Caki2 (cell line): ENCODE data around the gene MSH5. TPM values are rescaled to one million over a fixed set of nuclear protein-coding genes. Genes with fewer than 3 reads are reported as not detected.

ENCODE experiments used
- DNase-seq: peaks from one replicate; pipeline ENCODE4 v3.0.0-alpha.2; 2015; ENCODE audit warnings: low read depth
- in situ Hi-C: cut with HindIII; loops from 2 replicates; pipeline ENCODE4 v1.10.0; 2016; ENCODE audit warnings: low sequenced_read_pairs, low pct_unique_long_range_greater_than_20kb, mixed read lengths
- total RNA-seq: library from RNA; depleted of rRNA; stranded (reverse); fragments of >200 nt; shearing (Covaris generic); gene quantifications from 2 replicates; pipeline ENCODE4 v1.2.3, GENCODE V29; 2014; ENCODE audit warnings: low replicate concordance

Gene MSH5
- total RNA-seq, 1 experiment from 2014 or later: 54.7 TPM

GRCh38 chr6:31768363-31769257, 28.8 kb downstream of the MSH5 start:
- DNase-seq: no peak
- in situ Hi-C loops: no loop called here

- peak; percentile 34 for DNase-seq
- in situ Hi-C loops: no loop called here
These were observed 30.0 kb downstream of the MSH5 start for GRCh38 chr6:31769684-31770371.

GRCh38 chr6:31770860-31771259, 31.1 kb downstream of the MSH5 start:
- no peak for DNase-seq
- in situ Hi-C loops: no loop called here

GRCh38 chr6:31771992-31772358, 32.2 kb downstream of the MSH5 start:
- DNase-seq: no peak
- in situ Hi-C loops: no loop called here

GRCh38 chr6:31775184-31775583, 35.4 kb downstream of the MSH5 start:
- in situ Hi-C loops: no loop called here
- no peak for DNase-seq

GRCh38 chr6:31775633-31776484, 36.1 kb downstream of the MSH5 start:
- no peak for DNase-seq
- in situ Hi-C loops: no loop called here

GRCh38 chr6:31776485-31776988, 36.7 kb downstream of the MSH5 start:
- no peak for DNase-seq
- in situ Hi-C loops: no loop called here

- in situ Hi-C loops: no loop called here
These were observed 37.3 kb downstream of the MSH5 start, which contains the start of gene VWA7 for GRCh38 chr6:31776989-31777666. TSS of gene VWA7 (minus strand) at chr6:31777328. CDS start at chr6:31776779, 549 bp downstream.

GRCh38 chr6:31777667-31778050, 37.9 kb downstream of the MSH5 start:
- in situ Hi-C loops: no loop called here
- DNase-seq: no peak

More at GRCh38 chr6:31776989-31777666, 37.3 kb downstream of the MSH5 start, which contains the start of gene VWA7:
- DNase-seq: peak; percentile 97

GRCh38 chr6:31778193-31778592, 38.4 kb downstream of the MSH5 start:
- DNase-seq: no peak
- in situ Hi-C loops: no loop called here

GRCh38 chr6:31778999-31779885, 39.4 kb downstream of the MSH5 start:
- in situ Hi-C loops: no loop called here
- no peak for DNase-seq

GRCh38 chr6:31779908-31780307, 40.1 kb downstream of the MSH5 start:
- in situ Hi-C loops: no loop called here

GRCh38 chr6:31780507-31781243, 40.9 kb downstream of the MSH5 start:
- DNase-seq: no peak
- in situ Hi-C loops: no loop called here

More at GRCh38 chr6:31779908-31780307, 40.1 kb downstream of the MSH5 start:
- no peak for DNase-seq

- no peak for DNase-seq
- in situ Hi-C loops: no loop called here
These were observed 41.7 kb downstream of the MSH5 start for GRCh38 chr6:31781244-31782125.

- DNase-seq: no peak
- in situ Hi-C loops: no loop called here
These were observed 42.5 kb downstream of the MSH5 start for GRCh38 chr6:31782126-31782855.
